ENCODE data around the gene PARD6G.
"Not testable (repeated sequence)": the region's sequence is repeated elsewhere in the genome, so short reads cannot be mapped to it uniquely, and the experiment has no call there.

PARD6G gene

GRCh38 chr18:80171054-80171872 lies 76.1 kb downstream of the PARD6G start:
- Histone ChIP-seq H3K4me3 (ENCODE audit: low read length) (no peak overlapping the region), H3K36me3 (ENCODE audit: control insufficient read depth, low read depth, low read length) (no peaks in the 10 kb centered on the region), H3K4me1 (ENCODE audit: control insufficient read depth, low read depth, low read length) (no peaks in the 10 kb centered on the region), H3K9ac (ENCODE audit: low read length) (no peak overlapping the region), H3K9me3 (ENCODE audit: control insufficient read depth, low read depth, low read length) (no peaks in the 10 kb centered on the region), H3K27me3 (ENCODE audit: control insufficient read depth, insufficient read depth, low read length) (no peaks in the 10 kb centered on the region), H3K27ac (ENCODE audit: low read length) (no peak overlapping the region)

GRCh38 chr18:80170395-80171053 lies 76.8 kb downstream of the PARD6G start:
- no peak overlapping the region for H3K27ac ChIP-seq (ENCODE audit: low read length)
- no peaks in the 10 kb centered on the region for H3K27me3 ChIP-seq (ENCODE audit: control insufficient read depth, insufficient read depth, low read length)
- no peaks in the 10 kb centered on the region for H3K4me1 ChIP-seq (ENCODE audit: control insufficient read depth, low read depth, low read length)
- no peaks in the 10 kb centered on the region for H3K9me3 ChIP-seq (ENCODE audit: control insufficient read depth, low read depth, low read length)
- no peak overlapping the region for H3K4me3 ChIP-seq (ENCODE audit: low read length)
- no peaks in the 10 kb centered on the region for H3K36me3 ChIP-seq (ENCODE audit: control insufficient read depth, low read depth, low read length)
- H3K9ac ChIP-seq (ENCODE audit: low read length) = no peak overlapping the region

GRCh38 chr18:80169607-80170006 lies 77.7 kb downstream of the PARD6G start:
- H3K27ac ChIP-seq (ENCODE audit: low read length) = no peak overlapping the region
- no peaks in the 10 kb centered on the region for H3K9me3 ChIP-seq (ENCODE audit: control insufficient read depth, low read depth, low read length)
- H3K27me3 ChIP-seq (ENCODE audit: control insufficient read depth, insufficient read depth, low read length) = no peaks in the 10 kb centered on the region
- no peaks in the 10 kb centered on the region for H3K4me1 ChIP-seq (ENCODE audit: control insufficient read depth, low read depth, low read length)
- no peak overlapping the region for H3K9ac ChIP-seq (ENCODE audit: low read length)
- no peak overlapping the region for H3K4me3 ChIP-seq (ENCODE audit: low read length)
- no peaks in the 10 kb centered on the region for H3K36me3 ChIP-seq (ENCODE audit: control insufficient read depth, low read depth, low read length)

- H3K36me3 ChIP-seq (ENCODE audit: control insufficient read depth, low read depth, low read length) = no peaks in the 10 kb centered on the region
- H3K9ac ChIP-seq (ENCODE audit: low read length) = no peak overlapping the region
- H3K9me3 ChIP-seq (ENCODE audit: control insufficient read depth, low read depth, low read length) = no peaks in the 10 kb centered on the region
- no peaks in the 10 kb centered on the region for H3K4me1 ChIP-seq (ENCODE audit: control insufficient read depth, low read depth, low read length)
- H3K27me3 ChIP-seq (ENCODE audit: control insufficient read depth, insufficient read depth, low read length) = no peaks in the 10 kb centered on the region
- H3K4me3 ChIP-seq (ENCODE audit: low read length) = no peak overlapping the region
- H3K27ac ChIP-seq (ENCODE audit: low read length) = no peak overlapping the region
Observed at GRCh38 chr18:80168982-80169381, 78.3 kb downstream of the PARD6G start.

GRCh38 chr18:80168346-80168745 lies 79.0 kb downstream of the PARD6G start:
- no peaks in the 10 kb centered on the region for H3K4me1 ChIP-seq (ENCODE audit: control insufficient read depth, low read depth, low read length)
- H3K4me3 ChIP-seq (ENCODE audit: low read length) = no peak overlapping the region
- H3K27me3 ChIP-seq (ENCODE audit: control insufficient read depth, insufficient read depth, low read length) = no peaks in the 10 kb centered on the region
- H3K27ac ChIP-seq (ENCODE audit: low read length) = no peak overlapping the region
- H3K9ac ChIP-seq (ENCODE audit: low read length) = no peak overlapping the region
- no peaks in the 10 kb centered on the region for H3K36me3 ChIP-seq (ENCODE audit: control insufficient read depth, low read depth, low read length)
- H3K9me3 ChIP-seq (ENCODE audit: control insufficient read depth, low read depth, low read length) = no peaks in the 10 kb centered on the region

GRCh38 chr18:80167931-80168330 lies 79.4 kb downstream of the PARD6G start:
- H3K4me3 ChIP-seq (ENCODE audit: low read length) = no peak overlapping the region
- no peak overlapping the region for H3K27ac ChIP-seq (ENCODE audit: low read length)
- H3K9me3 ChIP-seq (ENCODE audit: control insufficient read depth, low read depth, low read length) = no peaks in the 10 kb centered on the region
- no peaks in the 10 kb centered on the region for H3K36me3 ChIP-seq (ENCODE audit: control insufficient read depth, low read depth, low read length)
- no peaks in the 10 kb centered on the region for H3K4me1 ChIP-seq (ENCODE audit: control insufficient read depth, low read depth, low read length)
- no peak overlapping the region for H3K9ac ChIP-seq (ENCODE audit: low read length)
- H3K27me3 ChIP-seq (ENCODE audit: control insufficient read depth, insufficient read depth, low read length) = no peaks in the 10 kb centered on the region

- Histone ChIP-seq H3K27me3 (ENCODE audit: control insufficient read depth, insufficient read depth, low read length) (no peaks in the 10 kb centered on the region), H3K27ac (ENCODE audit: low read length) (no peak overlapping the region), H3K9me3 (ENCODE audit: control insufficient read depth, low read depth, low read length) (no peaks in the 10 kb centered on the region), H3K9ac (ENCODE audit: low read length) (no peak overlapping the region), H3K36me3 (ENCODE audit: control insufficient read depth, low read depth, low read length) (no peaks in the 10 kb centered on the region), H3K4me1 (ENCODE audit: control insufficient read depth, low read depth, low read length) (no peaks in the 10 kb centered on the region), H3K4me3 (ENCODE audit: low read length) (no peak overlapping the region)
Observed at GRCh38 chr18:80167331-80167730, 80.0 kb downstream of the PARD6G start.

- Histone ChIP-seq H3K27ac (ENCODE audit: low read length) (no peak overlapping the region), H3K27me3 (ENCODE audit: control insufficient read depth, insufficient read depth, low read length) (no peaks in the 10 kb centered on the region), H3K4me1 (ENCODE audit: control insufficient read depth, low read depth, low read length) (no peaks in the 10 kb centered on the region), H3K9ac (ENCODE audit: low read length) (no peak overlapping the region), H3K9me3 (ENCODE audit: control insufficient read depth, low read depth, low read length) (no peaks in the 10 kb centered on the region), H3K36me3 (ENCODE audit: control insufficient read depth, low read depth, low read length) (no peaks in the 10 kb centered on the region), H3K4me3 (ENCODE audit: low read length) (no peak overlapping the region)
Observed at GRCh38 chr18:80166725-80167124, 80.6 kb downstream of the PARD6G start.

- H3K9me3 ChIP-seq (ENCODE audit: control insufficient read depth, low read depth, low read length) = no peaks in the 10 kb centered on the region
- no peak overlapping the region for H3K9ac ChIP-seq (ENCODE audit: low read length)
- no peak overlapping the region for H3K27ac ChIP-seq (ENCODE audit: low read length)
- H3K4me3 ChIP-seq (ENCODE audit: low read length) = no peak overlapping the region
- H3K36me3 ChIP-seq (ENCODE audit: control insufficient read depth, low read depth, low read length) = no peaks in the 10 kb centered on the region
- H3K27me3 ChIP-seq (ENCODE audit: control insufficient read depth, insufficient read depth, low read length) = no peaks in the 10 kb centered on the region
- H3K4me1 ChIP-seq (ENCODE audit: control insufficient read depth, low read depth, low read length) = no peaks in the 10 kb centered on the region
Observed at GRCh38 chr18:80166240-80166639, 81.1 kb downstream of the PARD6G start.

GRCh38 chr18:80164727-80165355 lies 82.5 kb downstream of the PARD6G start:
- H3K27ac ChIP-seq (ENCODE audit: low read length); H3K9ac ChIP-seq (ENCODE audit: low read length); H3K4me3 ChIP-seq (ENCODE audit: low read length); H3K4me1 ChIP-seq (ENCODE audit: control insufficient read depth, low read depth, low read length); H3K36me3 ChIP-seq (ENCODE audit: control insufficient read depth, low read depth, low read length); H3K9me3 ChIP-seq (ENCODE audit: control insufficient read depth, low read depth, low read length); H3K27me3 ChIP-seq (ENCODE audit: control insufficient read depth, insufficient read depth, low read length): not testable (repeated sequence)

- H3K9ac ChIP-seq (ENCODE audit: low read length) = no peak overlapping the region
- H3K4me3 ChIP-seq (ENCODE audit: low read length) = no peak overlapping the region
- H3K27me3 ChIP-seq (ENCODE audit: control insufficient read depth, insufficient read depth, low read length) = no peaks in the 10 kb centered on the region
- H3K36me3 ChIP-seq (ENCODE audit: control insufficient read depth, low read depth, low read length) = no peaks in the 10 kb centered on the region
- no peaks in the 10 kb centered on the region for H3K9me3 ChIP-seq (ENCODE audit: control insufficient read depth, low read depth, low read length)
- no peaks in the 10 kb centered on the region for H3K4me1 ChIP-seq (ENCODE audit: control insufficient read depth, low read depth, low read length)
- no peak overlapping the region for H3K27ac ChIP-seq (ENCODE audit: low read length)
Observed at GRCh38 chr18:80163183-80163582, 84.1 kb downstream of the PARD6G start.

Measured in iPS-18a (cell line).